GM18868 (cell line): ENCODE data around the gene ZNF418.

Source experiments
- ATAC-seq: cut with Tn5 transposase; IDR thresholded peaks from one replicate; pipeline ENCODE4 v1.9.1; 2021; ENCODE audit warnings: mild to moderate bottlenecking, moderate library complexity; ENCODE audit not compliant: unreplicated experiment

Gene ZNF418

DNA sequence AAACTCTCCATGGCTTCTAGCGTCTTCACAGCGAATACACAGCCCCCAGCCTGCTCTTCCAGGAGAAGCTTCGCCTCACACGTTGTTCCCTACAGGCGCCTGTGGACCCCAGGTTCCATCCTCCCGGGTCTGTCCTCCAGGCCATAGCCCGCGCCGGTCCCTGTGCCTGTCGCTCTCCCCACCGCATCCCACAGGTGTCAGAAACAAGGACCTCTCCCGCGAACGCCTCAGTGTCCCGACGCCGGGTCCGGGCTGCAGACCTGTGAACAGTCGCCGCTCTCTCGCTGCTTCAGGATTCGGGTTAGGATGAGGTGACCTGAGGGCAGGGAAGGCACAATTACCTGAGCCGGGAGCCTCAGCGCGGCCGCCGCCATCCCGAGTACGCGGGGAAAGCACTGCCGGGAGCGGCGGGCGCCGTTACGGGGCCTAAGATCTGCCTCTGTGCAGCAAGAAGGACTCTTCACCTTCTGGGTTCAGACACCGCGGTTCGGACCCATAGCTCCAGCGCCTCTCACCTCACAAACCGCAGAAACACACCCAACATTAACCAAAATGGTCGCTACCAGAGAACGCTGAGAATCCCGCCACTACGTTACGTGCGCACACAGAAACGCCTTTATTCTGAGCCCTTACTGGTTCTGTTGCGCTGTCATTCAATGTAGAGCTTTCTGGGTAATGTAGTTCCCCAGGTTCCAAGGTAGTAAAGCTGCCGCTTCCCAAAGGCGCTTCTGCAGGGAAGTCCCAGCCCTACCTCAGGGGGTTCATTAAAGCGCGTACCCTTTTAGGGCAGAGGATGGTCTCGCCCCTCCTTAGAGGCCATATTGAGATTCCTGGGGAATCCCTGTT, at the start of gene ZNF418:
Gene ZNF418, minus strand, starts transcription at position 583 of the 846 bp plus-strand sequence. CDS start 1,580 bp downstream, outside the sequence.
- peak; percentile 68 for ATAC-seq

DNA sequence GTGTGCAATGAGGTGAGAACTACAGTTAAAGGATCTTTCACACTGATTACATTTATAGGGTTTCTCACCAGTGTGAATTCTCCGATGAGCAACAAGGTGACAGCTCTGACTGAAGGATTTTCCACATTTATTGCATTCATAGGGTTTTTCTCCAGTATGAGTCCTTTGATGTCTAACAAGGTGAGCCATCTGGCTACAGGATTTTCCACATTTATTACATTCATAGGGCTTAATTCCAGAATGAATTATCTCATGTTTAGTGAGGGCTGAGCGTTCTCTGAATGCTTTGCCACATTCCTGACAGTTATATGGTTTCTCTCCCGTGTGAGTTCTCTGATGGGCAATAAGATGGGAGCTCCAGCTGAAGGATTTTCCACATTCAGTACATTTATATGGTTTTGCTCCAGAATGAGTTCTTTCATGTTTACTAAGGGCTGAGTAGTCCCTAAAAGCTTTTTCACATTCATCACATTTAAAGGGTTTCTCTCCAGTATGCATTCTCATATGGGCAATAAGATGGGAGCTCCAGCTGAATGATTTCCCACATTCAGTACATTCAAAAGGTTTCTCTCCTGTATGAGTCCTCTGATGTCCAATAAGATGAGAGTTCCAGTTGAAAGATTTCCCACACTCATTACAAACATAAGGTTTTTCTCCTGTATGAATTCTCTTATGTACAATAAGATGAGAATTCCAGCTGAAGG, 43.5 kb upstream of the ZNF418 start:
- no peak for ATAC-seq

DNA sequence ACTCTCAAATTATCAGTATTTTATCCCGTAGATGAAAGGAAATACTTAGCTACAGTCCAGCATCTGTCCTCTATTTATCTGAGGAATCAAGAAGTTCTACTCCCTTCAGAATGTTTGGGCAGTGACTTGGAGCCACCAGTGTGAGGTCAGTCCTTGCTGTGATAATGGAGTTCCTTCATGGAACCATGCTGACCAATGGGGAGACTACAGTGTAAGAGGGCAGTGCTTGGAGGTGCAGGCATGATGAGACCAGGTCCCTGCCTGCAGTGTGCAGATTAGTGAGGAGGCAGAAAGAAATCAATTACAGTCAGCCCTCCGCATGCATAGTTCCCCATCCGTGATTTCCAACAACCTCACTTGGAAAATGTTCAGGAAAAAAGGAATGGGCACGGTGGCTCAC, 39.2 kb upstream of the ZNF418 start, which contains the start of gene C19orf18:
Gene C19orf18, minus strand, starts transcription at position 101 of the 400 bp plus-strand sequence. CDS start 102 bp downstream, outside the sequence.
- no peak for ATAC-seq

DNA sequence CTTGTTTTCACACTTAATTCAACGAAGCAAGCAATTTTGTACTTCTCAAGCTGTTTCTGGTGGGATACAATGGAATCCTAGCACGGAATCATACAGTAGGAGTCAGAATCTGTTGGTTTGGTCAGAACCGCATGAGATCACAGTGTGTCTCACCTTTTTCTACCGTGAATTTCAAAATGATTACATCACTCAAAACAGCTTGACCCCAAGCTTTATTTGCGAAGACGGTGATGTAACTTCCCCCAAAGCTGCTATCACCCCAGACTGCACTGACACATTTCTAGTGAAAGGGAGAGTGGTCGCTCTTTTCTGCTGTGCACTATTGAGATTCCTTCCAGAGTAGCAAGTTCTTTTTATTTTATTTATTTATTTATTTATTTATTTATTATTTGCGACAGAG, 29.6 kb upstream of the ZNF418 start:
- ATAC-seq, result no peak

DNA sequence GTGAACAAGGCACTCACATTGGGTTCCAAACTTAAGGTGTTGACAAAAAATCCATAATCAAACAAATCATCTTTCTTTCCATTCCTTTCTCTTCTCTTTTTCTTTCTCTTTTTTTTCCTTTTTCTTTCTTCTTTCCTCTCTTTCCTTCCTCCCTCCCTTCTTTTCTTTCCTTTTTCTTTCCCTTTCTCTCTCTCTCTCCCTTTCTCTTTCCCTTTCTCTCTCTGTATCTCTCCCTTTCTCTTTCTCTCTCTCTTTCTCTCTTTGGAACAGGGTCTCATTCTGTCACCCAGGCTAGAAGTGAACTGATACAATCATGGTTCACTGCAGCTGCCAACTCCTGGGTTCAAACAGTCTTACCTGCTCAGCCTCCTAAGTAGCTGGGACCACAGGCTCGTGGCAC, 26.6 kb upstream of the ZNF418 start:
- no peak for ATAC-seq

DNA sequence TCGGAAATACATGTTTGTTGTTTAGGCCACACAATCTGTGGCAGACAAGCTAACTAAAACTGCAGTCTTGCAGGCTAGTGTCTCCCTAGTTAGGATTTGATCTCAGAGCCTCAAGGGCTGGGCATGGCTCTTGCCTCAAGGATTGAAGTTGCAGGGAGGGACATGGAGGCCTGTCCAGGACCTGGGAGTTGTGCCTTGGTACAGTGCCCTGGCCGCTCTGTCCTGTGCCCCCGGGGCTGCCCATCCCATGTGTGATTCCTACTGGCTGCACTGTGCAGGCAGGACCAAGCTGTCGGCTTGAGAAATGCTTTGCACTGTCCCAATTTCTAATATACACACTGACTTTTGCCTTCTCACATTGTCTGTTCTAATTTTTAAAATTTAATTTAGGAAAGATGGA, 19.8 kb upstream of the ZNF418 start:
- ATAC-seq, result no peak

DNA sequence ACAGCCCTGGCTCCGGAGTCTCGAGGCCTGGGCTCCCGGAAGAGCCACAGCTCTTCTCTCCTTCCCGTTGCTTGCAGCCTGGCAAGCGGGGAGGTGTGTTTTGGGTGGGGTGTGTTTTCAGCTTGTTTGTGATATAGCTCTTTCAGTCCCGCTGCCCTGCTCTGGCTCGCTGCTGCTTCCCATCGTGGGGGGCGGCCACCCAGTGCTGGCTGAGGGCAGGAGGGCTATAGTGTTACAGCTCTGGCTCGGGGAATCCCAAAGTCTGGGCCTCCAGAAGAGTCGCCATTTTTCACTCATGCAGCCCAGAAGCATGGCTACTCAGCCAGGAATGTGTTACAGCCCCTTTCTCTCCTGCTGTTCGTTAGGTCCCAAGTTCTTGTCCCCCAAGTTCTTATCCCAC, 14.5 kb upstream of the ZNF418 start:
- ATAC-seq, result no peak

DNA sequence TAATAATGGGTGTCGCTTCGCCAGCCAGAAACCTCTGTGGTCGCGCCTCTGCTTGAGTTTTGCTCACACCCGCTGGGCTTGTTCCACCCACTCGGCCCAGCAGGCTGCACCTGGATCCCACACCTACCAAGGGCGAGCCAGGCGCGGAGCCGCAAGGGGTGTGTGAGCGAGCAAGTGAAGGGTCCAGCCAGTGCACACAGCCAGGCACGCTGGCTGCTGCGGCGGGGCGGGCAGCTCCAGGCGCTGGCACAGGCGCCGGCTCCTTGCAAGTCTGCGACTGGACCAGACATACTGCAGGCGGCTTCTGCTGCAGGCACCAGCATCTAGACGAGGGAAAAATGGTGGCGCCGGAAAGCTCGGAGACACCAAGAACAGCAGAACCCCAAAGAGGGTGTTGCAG, 14.1 kb upstream of the ZNF418 start:
- ATAC-seq, result no peak

DNA sequence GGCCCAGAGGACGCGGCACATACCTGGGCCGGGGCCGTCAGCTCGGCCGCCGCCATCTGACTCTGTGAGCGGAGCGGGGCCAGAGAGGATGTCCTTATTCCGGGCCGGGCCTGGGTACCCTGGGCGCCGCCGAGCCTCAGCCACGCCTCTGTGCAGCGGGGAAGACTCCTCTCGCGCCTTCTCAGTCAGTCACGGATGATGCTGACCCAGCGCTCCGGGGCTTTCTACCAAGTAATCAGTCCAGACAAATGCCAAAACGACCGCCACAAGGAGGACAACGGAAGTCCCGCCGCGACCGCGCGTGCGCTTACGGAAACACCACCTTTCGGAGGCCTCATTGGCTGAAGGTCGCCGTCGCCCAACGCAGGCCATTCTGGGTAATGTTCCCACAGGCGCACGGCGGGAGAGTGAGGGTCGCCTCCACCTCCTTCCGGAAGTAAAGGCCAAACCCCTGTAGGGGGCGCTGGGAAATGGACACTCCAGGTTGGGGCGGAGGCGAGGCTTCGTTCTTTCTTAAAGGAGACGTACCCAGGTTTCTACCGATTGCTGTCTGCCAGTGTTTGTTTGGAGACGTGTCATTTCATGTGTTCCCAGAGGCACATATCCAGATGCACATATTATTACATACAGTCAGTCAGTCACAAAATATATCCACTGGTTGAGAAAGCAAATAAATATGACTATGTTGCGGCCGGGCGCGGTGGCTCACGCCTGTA, 12.4 kb upstream of the ZNF418 start, which contains the start of gene ZNF256:
Gene ZNF256, minus strand, starts transcription at position 288 of the 716 bp plus-strand sequence. Its CDS starts 232 bp downstream, at position 56.
- peak; percentile 94 for ATAC-seq

DNA sequence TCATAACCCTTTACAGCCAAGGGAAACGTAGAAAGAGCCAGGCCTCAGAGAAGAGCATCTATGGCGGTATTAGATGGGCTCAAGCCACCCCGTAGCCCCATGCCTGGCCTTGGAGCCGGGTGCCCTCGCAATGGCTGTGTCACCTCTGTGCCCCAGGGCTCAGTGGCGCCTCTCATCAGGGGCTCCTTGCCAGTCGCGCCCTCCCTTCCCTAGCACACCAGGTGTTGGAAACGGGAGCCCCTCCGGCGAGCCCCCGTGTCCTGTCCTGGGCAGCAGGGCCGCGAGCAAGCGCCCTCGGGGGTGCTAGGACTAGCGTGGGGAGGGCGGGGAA, 11.9 kb upstream of the ZNF418 start:
- peak; percentile 5 for ATAC-seq

DNA sequence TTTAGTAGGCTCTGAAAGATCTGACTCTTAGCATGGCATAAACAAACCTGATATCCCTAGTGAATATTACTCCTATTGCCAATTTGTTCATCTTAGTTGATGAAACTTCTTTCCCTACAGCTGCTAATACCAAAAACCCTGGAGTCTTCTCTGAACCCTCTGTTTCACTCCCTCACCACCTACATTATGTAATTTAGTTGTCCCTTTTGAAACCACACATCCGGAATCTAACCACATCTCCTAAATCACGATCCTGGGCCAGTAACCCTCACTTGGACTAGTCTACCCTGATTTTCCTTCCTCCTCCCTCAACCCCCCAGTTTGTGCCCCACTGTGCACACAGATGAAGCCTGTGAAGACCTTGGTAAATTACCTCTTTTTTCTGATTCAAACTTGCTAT, 11.1 kb upstream of the ZNF418 start:
- no peak for ATAC-seq

DNA sequence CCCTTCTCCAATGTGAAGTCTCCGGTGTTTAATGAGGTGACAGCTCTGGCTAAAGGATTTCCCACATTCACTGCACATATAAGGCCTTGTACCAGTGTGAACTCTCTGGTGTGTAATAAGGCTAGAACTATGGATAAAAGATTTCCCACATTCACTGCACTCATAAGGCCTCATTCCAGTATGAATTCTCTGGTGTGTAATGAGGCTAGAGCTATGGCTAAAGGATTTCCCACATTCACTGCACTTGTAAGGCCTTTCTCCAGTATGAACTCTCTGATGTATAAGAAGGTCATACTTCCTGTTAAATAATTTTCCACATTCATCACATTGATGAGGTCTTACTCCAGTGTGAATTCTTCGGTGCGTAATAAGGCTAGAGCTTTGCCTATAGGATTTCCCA, 6.4 kb upstream of the ZNF418 start:
- ATAC-seq, result no peak

DNA sequence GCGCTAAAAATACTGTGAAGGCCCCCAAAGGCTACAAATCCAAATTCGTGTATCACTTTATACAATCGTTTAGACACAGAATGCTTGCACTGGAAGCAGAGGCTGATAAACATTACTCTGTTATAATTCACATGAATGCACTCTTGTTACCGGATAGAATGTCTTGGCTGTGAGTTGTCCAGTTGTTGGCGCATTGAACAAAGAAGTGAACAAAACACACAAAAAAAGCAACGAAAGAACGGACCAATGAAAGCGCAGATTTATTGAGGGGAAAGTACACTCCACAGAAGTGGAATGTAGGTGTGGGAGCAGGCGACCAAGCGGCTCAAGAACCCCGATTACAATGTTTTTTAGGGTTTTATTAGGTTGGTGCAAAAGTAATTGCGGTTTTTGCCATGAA, 529 bp upstream of the ZNF418 start:
- ATAC-seq, result no peak

DNA sequence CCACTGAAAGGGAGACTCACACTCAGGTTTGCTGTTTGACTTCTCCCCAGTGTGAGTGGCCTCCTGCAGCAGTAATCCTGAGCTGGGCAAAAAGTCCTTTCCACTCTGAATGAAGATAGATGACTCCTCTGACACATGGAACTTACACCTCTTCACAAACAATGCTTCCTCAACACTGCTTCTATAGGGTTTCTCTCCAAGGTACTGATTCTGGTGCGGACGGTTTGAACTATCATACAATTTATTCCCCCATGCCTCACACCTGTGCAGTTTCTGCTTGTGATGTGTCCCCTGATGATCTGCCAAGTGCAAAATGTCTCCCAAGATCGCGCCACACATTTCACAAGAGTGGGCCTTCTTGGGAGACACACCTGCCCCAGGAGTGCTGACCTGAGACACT, 7.6 kb downstream of the ZNF418 start:
- no peak for ATAC-seq

DNA sequence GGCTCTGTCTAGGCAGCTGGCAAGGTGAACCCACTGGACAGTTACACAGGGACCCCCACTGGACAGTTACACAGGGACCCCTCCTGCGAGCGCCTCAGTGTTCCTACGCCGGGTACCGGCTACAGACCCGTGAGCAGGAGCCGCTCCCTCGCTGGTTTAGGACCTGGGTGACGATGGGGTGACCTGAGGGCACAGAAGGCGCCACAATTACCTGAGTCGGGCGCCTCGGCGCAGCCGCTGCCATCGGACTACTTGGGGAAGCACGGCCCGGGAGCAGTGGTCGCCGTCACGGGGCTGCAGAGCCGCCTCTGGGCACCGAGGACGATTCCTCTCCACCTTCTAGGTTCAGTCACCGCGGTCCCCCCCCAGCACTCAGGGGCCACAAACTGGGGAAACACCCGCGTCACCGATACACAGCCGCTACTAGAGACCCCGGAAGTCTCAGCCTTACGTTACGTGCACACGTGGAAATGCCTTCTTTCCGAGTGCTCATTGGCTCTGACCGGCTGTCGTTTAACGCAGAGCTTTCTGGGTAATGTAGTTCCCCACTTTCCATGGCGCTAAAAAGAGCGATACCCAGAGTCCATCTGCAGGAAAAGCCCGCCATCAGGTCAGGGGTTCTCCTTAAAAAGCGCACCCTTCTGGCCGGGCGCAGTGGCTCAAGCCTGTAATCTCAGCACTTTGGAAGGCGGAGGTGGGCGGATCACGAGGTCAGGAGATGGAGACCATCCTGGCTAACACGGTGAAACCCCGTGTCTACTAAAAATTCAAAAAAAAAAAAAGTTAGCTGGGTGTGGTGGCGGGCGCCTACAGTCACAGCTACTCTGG, 18.8 kb downstream of the ZNF418 start, which contains the start of gene ZNF417:
Gene ZNF417, minus strand, starts transcription at position 425 of the 828 bp plus-strand sequence. Its CDS starts 181 bp downstream, at position 244.
- ATAC-seq, result peak; percentile 97

DNA sequence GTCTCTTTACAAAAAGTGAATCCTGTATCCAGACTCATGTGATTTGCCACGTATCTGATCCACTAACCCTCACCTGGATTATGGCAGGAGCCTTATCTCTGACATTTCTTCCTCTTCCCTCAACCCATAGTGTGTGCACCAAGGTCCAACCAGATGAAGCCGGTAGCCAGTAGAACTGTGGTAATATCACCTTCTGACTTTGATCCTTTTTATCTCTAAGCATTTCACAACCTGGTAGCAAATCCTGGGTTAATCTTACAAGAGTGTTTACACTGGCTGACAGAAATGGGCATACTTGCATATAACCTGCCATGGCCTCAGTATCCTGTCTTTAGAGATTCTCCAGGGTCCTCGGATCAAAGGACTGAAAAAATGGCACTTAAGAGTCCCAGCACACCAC, 20.7 kb downstream of the ZNF418 start:
- ATAC-seq, result no peak

DNA sequence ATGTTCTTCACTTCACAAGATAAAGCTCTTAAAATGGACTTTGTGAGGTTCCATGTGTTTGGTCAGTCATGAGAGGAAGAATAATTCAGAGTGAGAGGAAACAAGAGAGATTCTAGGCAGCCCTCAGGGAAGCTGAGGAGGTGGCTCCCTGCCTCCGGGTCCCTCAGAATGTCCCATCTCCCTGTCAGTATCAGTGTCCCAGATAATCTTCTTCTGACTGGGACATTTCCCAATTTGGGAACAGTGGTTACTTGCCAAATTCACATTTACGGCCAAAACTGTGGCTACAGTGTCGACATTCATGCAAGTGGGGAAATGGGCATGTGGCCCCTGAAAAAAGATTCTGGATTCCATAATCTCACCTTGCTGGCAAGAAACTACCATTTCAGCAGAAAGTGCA, 27.8 kb downstream of the ZNF418 start:
- ATAC-seq, result no peak

DNA sequence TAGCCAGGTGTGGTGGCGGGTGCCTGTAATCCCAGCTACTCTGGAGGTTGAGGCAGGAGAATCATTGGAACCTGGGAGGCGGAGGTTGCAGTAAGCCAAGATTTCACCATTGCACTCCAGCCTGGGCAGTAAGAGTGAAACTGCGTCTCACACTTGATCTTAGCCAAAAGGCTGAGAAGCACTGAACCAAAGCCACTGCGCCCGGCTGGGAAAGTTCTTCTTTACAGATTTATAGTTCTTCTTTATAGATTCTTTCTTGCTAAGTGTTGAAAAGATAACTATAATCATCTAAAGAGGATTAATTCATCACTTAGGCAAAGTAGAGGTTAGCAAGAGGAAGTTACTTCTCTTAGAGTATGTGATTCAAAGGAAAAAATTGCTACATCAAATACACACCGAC, 29.9 kb downstream of the ZNF418 start:
- no peak for ATAC-seq

DNA sequence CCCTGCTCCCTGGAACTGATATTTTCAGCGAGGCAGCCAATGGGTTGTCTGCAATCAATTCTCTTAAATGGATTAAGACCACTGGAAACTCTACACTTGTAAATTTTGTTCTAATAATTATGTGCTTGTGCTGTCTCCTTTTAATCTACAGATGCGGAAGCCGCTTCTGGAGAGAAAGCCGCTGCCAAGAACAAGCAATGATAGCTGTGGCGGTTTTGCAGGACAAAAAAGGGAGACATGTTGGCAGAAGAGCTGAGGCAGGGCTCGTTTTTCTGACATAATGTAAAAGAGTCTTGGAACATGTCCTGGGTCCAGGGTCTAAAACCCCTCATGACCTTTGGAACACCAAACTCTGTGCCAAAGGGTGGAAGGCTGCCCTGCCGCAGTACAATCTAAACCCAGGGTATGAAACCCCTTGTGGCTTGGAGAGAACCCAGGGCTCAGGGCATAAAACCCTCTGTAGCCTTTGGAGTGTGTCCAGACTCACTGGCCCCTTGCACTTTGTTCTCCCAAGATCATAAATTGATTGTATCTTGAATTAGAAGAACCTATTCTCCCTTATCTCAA, 31.5 kb downstream of the ZNF418 start:
- no peak for ATAC-seq

DNA sequence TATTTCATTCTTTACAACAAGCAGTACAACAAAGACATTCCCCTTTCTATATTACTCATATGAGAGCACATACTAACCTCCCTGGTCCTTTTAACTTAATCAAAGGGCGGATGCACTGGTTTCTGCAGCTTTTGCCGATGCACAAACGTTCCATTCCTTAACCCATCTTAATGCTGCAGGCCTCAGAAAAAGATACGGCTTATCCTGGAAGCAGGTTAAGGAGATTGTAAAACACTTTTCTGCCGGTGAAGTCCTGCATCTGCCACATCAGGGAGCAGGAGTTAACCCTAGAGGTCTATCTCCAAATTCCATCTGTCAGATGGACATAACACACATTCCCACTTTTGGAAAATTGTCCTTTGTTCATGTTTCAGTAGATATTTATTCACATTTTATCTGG, 34.9 kb downstream of the ZNF418 start:
- ATAC-seq, result no peak
